Mammary epithelial cell (primary cell): ENCODE results near the gene SLF2.

Experiments
- EZH2 ChIP-seq: IDR thresholded peaks from 2 replicates; pipeline ENCODE4 v1.6.1; 2012; ENCODE audit warnings: low read length, inconsistent platforms, borderline replicate concordance
- TF ChIP-seq, protein P1 (sequence below), 2 donors: IDR thresholded peaks in 1 of 2; conservative IDR thresholded peaks in 1 of 2; 2 replicates each; pipeline ENCODE4 v1.5.1; 2011 to 2012; ENCODE audit warnings: inconsistent platforms in 2 of 2, low read length in 2 of 2, mild to moderate bottlenecking in 2 of 2, control low read depth in 1 of 2, low read depth in 1 of 2; ENCODE audit not compliant: insufficient read depth in 1 of 2; ENCODE audit errors: extremely low read depth in 1 of 2

DNA sequence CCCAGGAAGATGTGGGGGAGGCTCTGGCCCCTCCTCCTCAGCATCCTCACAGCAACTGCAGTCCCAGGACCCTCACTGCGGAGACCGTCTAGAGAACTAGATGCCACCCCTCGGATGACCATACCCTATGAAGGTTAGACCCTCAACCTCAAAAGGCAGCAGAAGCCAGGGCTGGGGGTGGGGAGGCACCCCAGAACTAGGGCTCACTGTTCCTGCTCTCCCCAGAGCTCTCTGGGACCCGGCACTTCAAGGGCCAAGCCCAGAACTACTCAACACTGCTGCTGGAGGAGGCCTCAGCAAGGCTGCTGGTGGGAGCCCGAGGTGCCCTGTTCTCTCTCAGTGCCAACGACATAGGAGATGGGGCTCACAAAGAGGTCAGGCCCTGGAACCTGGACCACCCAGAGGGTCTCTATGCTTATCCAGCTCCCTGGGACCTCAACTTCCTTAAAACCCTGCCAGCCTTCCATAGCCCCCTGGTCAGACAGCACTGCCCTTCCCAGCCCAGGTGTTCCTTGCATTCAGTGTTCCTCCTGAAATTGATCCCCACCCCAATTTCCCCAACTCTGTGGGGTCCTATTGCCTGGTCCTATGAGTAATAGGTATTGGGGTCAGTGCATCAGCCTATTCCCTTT is 60.3 kb downstream of the SLF2 start:
- TF ChIP-seq, protein P1, sequence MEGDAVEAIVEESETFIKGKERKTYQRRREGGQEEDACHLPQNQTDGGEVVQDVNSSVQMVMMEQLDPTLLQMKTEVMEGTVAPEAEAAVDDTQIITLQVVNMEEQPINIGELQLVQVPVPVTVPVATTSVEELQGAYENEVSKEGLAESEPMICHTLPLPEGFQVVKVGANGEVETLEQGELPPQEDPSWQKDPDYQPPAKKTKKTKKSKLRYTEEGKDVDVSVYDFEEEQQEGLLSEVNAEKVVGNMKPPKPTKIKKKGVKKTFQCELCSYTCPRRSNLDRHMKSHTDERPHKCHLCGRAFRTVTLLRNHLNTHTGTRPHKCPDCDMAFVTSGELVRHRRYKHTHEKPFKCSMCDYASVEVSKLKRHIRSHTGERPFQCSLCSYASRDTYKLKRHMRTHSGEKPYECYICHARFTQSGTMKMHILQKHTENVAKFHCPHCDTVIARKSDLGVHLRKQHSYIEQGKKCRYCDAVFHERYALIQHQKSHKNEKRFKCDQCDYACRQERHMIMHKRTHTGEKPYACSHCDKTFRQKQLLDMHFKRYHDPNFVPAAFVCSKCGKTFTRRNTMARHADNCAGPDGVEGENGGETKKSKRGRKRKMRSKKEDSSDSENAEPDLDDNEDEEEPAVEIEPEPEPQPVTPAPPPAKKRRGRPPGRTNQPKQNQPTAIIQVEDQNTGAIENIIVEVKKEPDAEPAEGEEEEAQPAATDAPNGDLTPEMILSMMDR (conservative IDR thresholded peaks at IDR 0.05 in 1 of 2, IDR thresholded peaks at IDR 0.05 in 1 of 2; ENCODE audit: extremely low read depth in 1 of 2, insufficient read depth in 1 of 2, low read depth in 1 of 2, low read length in 2 of 2): no peak
- no peak for TF ChIP-seq EZH2
